ENCODE data around the gene PAX2.

PAX2 gene

GRCh38 chr10:100744136-100744986 is 1.0 kb upstream of the PAX2 start:
- no peak for DNase-seq (ENCODE audit: low read depth)
- no peak overlapping the region for H3K4me3 ChIP-seq (ENCODE audit: low read depth, low read length)
- no peak for TF ChIP-seq CTCF (IDR thresholded peaks at IDR 0.05; ENCODE audit: low read depth, low read length, missing control alignments)
- in situ Hi-C loops (cut with HindIII; ENCODE audit: low sequenced_read_pairs), result no loop called here

- H3K4me3 ChIP-seq (ENCODE audit: low read depth, low read length), result no peak overlapping the region
- in situ Hi-C loops (cut with HindIII; ENCODE audit: low sequenced_read_pairs), result no loop called here
- no peak for DNase-seq (ENCODE audit: low read depth)
- TF ChIP-seq CTCF (IDR thresholded peaks at IDR 0.05; ENCODE audit: low read depth, low read length, missing control alignments), result no peak
Observed at GRCh38 chr10:100745882-100746783, 751 bp downstream of the PAX2 start.

GRCh38 chr10:100746784-100747455 is 1.5 kb downstream of the PAX2 start:
- no peak overlapping the region for H3K4me3 ChIP-seq (ENCODE audit: low read depth, low read length)
- DNase-seq (ENCODE audit: low read depth), result no peak
- in situ Hi-C loops (cut with HindIII; ENCODE audit: low sequenced_read_pairs), result no loop called here
- no peak for TF ChIP-seq CTCF (IDR thresholded peaks at IDR 0.05; ENCODE audit: low read depth, low read length, missing control alignments)

- DNase-seq (ENCODE audit: low read depth), result no peak
- H3K4me3 ChIP-seq (ENCODE audit: low read depth, low read length), result no peak overlapping the region
- no peak for TF ChIP-seq CTCF (IDR thresholded peaks at IDR 0.05; ENCODE audit: low read depth, low read length, missing control alignments)
- in situ Hi-C loops (cut with HindIII; ENCODE audit: low sequenced_read_pairs), result no loop called here
Observed at GRCh38 chr10:100747456-100748230, 2.3 kb downstream of the PAX2 start.

GRCh38 chr10:100748231-100749058 is 3.1 kb downstream of the PAX2 start:
- no peak for TF ChIP-seq CTCF (IDR thresholded peaks at IDR 0.05; ENCODE audit: low read depth, low read length, missing control alignments)
- in situ Hi-C loops (cut with HindIII; ENCODE audit: low sequenced_read_pairs), result no loop called here

More at GRCh38 chr10:100748231-100749058, 3.1 kb downstream of the PAX2 start:
- H3K4me3 ChIP-seq (ENCODE audit: low read depth, low read length), result no peak overlapping the region
- no peak for DNase-seq (ENCODE audit: low read depth)

Measured in astrocyte of the cerebellum (primary cell).